GM18526 (cell line): ENCODE measurements around the gene SNX4.

Experiments
- POLR2A ChIP-seq: IDR thresholded peaks from 3 replicates; pipeline ENCODE4 v1.6.1; 2011; ENCODE audit not compliant: insufficient read length; ENCODE audit errors: extremely low read depth

SNX4 gene

DNA sequence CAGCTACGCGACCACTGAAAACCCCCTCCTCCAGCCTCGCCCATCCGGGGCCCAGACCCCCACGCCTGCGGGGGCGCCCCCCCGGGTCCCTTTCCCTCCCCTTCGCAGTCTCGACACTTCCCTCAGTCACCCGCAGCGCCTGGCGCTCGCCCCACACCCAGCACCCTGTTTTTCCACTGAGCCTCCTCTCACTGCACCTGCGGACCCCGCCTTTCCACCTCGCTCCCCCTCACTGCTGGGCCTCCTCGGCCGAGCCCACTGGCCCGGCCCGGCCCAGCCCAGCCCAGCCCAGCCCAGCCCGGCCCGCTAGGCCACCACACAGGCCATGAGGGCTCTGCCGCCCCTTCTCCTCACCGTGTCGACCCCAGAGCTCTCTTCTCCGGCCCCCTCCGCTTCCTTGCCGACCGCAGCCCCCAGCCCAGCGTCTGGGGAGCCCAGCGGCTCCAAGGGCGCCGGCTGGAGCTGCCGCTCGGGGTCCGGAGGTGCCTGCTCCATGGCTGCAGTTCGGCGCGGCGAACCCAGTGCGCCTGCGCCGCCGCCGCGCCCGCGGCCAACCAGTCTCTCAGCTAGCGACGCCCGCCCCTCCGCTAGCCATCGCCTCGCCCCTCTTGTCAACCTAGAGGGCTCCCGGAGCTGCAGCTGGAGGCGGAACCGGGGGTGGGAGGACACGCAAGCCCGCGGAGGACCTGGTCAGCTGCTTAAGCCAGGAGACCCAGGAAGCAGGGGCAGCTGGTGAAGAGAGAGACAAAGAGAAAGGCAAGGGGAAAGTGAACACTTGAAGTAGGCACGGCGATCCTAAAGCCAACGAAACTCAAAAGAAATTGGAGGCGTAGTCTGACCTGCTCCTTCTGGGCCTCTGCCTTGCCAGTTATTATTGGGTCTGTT, at the start of gene SNX4:
SNX4 (minus strand) TSS at position 525 of the 885 bp plus-strand sequence; CDS start at position 495, 30 bp downstream.
- TF ChIP-seq POLR2A, result peak; percentile 89

DNA sequence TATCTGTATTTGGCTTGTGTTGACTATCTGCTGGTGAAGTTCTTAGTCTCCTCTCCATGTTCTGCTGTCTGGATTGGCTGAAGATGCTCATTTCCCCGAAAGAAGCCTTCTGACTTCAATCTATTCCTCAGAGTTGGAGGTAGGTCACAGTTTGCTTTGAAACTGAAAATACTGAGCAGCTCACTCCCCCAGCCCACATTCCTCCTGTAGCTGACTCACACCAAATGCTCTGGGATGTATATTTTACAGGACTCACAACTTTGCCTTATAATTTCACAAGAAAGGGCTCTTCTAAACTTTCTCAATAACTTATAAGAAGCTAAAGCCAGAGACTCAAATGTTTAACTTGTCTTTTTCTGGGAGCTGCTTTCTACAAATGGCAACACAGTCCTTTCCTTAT, 36.3 kb upstream of the SNX4 start:
- no peak for TF ChIP-seq POLR2A

DNA sequence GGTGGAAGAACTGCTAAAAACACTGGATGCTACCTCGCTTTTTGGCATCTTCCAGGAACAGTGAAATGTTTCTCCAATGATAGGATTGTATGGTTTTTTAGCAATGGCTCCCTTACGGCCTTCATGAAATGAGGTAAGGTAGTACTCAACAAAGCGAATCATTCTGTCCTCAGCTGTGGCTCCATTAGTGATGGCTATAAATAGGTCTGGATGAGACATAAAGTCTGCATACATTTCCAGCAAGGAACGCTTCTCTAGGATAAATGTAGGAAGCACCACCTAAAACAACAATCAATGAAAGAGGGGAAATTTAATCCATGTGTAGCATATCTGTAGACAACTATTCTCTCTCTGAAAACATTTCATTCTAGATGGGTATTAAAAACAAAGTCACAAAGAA, 32.4 kb upstream of the SNX4 start:
- TF ChIP-seq POLR2A, result no peak

DNA sequence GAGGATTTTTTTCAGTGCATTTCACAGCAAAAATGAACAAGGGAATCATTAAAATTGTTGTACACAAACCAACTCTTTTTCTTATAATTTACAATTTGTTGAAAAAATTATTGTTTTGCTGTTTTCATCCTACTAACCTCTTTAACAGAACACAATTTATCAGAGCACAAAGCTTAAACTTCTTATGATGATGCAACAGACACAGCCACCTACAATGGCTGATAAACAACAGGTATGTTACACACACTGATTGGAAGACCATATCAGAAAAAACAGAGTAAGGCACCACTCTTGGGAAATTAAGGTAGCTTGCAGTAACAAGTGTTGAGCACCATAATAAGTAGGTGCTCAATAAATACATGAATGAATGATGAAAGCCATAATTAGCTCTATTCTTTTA, 8.9 kb upstream of the SNX4 start:
- TF ChIP-seq POLR2A, result no peak

DNA sequence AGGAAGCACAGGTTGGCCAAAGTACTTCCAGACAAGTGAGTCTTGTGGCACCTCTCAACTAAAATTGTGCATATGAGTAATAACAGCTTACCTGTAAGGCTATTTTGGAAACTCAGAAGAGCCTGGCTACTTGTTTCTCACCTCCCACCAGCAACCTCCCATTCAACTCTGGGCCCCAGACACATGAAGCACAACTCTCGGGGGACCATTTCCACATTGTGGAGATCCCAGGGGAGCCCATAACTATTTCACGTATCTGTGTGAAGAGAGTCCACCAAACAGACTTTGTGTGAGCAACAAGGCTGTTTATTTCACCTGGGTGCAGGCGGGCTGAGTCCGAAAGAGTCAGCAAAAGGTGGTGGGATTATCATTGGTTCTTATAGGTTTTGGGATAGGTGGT, 5.2 kb upstream of the SNX4 start:
- TF ChIP-seq POLR2A, result no peak

DNA sequence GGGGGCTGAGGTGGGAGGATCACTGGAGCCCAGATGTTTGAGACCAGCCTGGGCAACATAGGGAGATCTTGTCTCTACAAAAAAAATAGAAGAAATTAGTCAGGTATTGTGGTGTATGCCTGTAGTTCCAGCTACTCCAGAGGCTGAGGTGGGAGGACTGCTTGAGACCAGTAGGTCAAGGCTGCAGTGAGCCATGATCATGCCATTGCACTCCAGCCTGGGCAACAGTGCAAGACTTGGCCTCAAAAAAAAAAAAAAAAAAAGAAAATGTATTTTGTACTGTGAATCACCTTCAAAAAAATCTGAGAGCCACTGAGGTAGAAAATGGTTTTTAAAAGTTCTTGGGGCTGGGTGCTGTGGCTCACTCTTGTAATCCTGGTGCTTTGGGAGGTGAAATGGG, 4.6 kb downstream of the SNX4 start:
- TF ChIP-seq POLR2A, result no peak

DNA sequence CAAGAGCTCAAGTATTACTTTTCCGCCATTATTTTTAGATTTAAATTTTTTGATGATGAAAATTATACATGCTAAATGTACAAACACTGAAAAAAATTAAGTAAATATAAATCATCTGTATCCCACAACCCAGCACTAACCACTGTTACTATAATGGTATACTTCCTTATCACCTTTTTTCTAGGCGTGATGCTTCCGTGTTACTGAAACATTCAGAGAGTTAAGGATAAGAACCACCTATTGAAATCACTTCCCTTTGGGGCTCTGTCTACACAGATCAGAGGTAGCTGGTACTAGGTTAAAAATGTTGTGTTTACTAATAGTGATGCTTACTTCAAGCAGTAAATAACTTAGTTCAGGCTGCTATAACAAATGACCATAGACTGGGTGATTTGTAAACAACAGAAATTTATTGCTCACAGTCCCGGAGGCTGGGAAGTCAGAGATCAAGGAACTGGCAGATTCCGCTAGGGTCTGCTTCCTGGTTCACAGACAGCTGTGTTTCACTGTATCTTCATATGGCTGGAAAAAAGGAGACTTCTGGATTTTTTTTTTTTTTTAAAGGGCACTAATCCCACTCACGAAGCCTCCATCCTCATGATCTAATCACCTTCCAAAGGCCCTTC, 6.4 kb downstream of the SNX4 start:
- no peak for TF ChIP-seq POLR2A

DNA sequence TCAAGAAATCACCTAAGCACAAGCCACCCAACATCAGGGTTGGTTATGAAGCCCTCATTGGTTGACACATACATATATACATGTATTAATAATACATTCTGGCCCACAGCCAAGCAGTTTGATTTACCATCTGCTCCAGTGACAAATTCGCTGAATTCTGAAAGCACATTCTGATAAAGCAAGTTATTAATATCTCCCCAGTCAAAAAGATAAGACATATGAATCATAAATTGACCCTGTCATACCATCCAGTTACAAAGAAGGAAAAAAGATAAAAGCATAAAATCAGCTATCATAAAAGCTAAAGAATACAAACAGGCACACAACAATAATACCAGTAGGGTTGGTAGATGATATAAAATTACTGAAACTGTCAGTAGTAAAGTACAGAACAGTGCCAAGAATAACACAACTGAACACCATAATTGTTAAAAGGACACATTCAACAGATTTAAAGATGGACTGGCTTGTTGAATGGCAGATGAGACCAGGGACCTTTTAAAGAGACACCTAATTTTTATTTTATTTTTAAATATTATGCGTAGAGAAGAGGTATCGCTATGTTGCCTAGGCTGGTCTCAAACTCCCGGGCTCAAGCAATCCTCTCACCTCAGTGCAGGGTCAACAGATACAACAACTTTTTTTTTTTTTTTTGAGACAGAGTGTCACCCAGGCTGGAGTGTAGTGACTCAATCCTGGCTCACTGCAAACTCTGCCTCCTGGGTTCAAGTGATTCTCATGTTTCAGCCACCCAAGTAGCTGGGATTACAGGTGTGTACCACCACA, 7.7 kb downstream of the SNX4 start:
- TF ChIP-seq POLR2A, result no peak

DNA sequence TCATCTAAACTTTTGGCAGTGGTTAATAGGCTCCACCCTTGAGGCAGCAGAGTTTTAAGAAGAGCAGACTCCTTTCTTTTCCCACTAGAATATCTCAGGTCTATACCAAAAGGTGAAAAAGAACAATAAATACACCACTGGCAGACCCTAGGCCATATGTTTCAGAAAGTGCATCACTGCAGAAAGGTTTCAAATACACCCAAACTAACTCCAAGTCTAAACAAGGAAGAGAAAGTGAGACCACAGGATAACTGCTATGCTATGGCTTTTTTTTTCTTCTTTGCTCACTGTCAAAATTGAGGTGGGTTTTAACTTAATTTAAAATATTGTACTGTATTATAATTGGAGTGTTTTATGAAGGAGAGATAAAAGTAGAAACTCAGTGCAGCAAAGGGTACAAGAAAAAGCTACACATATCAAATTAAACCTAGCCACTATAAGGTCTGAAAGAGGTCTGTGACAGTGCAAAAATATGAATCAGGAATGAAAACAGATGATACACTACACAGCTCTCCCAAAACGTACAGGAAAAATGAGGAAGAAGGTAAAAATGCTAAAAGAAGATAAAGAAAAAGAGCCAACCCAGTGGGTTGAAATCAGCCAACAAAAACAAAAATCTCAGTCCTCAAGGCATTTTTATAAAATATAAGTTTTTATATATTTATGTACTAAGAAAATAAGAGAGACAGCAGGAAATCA, 8.4 kb downstream of the SNX4 start:
- TF ChIP-seq POLR2A, result no peak

DNA sequence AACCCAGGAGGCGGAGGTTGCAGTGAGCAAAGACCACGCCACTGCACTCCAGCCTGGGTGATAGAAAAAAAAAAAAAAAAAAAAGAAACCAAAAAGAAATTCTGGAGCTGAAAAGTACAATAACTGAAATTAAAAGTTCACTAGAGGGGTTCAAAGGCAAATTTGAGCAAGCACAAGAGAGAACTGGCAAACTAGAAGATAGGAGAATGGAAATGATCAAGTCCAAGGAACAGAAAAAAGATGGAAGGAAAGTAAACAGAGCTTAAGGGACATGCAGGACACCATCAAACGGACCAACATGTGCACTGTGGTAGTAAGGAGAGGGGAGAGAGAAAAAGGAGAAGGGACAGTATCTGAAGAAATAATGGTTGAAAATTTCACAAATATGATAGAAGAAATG, 12.9 kb downstream of the SNX4 start:
- no peak for TF ChIP-seq POLR2A

DNA sequence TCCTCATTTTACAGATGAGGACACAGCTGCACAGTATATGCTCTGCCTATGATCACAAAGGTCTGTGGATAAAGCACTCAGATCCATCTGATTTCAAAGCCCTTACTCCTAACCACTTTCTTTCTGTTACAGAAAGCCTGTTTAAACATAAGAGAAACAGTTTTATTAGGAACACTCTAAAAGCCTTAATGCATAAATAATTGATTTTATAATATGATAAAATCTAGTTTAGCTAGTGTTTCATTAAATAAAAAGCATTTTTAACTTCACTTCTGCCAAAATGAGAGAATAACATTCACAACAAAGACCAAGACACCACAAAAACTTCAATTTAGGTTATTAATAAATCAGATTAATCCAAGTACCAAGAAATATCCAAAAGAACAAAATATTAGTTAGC, 21.4 kb downstream of the SNX4 start:
- no peak for TF ChIP-seq POLR2A

DNA sequence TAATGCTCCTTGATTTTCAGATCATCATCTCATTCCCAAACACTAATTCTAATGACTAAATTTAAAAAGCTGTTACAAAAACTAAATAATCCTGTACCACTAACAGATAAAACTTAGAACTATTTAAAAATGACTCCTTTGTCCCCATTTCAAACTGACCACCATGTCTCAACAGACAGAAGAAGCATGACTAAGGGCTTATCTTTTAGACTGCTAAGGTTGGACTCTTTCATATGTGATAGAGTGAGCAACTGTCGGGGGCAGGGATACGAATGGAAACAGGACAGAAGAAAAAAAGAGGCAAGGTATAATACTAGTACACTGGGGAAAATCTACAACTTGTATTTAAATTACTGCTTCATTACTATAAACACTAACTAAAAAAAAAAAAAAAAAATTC, 23.3 kb downstream of the SNX4 start:
- TF ChIP-seq POLR2A, result no peak

DNA sequence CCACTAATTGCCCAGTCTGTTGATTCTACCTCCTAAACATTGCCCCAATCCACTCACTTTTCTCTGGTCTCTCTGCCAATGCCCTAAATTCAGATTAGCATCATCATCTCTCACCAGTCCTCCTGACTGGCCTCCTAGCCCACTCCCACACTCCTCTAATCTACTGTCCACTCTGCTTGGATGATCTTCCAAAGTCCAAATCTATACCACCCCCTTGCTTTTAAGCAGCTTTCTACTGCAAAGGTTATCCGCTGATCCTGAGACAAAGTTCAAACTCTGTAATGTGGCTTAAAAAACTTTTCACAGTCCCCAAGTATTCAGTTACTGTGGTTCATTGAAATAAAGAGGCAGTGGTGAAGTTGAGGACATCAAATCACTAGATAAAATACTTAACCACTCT, 37.6 kb downstream of the SNX4 start:
- no peak for TF ChIP-seq POLR2A

DNA sequence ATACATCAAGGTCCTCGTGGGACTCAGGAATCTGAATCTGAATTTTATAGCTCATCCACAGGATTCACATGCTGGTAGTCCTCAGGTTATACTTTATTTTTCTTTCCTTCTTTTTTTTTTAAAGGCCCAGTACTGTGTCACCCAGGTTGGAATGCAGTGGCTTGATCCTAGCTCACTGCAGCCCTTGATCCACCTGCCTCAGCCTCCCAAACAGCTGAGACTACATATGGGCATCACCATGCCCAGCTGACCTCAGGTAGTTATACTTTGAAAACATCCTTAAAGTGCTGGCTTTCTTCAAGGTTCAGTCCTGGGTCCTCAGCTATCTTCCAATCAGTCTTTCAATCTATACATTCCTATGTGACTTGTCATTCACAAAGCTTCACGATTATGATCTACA, 38.2 kb downstream of the SNX4 start:
- TF ChIP-seq POLR2A, result no peak

DNA sequence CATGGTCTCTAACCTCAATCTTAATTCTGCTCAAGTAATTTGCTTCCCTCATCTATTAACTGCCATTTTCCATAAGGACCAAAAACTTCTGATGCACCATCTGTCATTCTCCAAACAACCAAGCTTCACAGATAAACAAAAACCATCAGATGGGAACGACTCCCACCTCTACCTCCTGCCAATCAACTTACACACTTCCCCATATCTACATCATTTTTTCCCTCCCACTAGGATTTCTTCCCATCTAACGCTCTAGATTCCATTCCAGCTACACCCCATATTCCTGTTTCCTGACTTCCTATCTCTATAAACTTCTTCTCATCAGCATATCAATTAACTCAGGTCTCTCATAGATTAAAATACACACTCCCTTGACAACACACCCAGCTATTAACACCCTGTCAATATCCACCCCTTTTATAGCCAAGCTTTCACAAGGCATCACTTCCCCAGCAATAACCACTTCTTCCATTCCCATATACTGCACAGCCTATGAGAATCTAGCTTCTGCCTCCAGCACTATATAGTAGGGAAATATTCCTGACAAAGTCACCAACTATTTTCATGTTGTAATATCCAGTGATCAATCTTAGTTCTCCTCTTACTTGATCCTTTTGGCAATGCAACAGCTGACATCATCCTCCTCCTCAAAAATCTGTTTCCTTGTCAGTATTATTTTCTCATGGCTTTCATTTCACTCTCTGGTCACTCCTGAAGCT, 39.2 kb downstream of the SNX4 start:
- no peak for TF ChIP-seq POLR2A
